Measurements from ENCODE around the gene RSL1D1.
"Not testable (repeated sequence)": the region's sequence is repeated elsewhere in the genome, so short reads cannot be mapped to it uniquely, and the experiment has no call there.

The RSL1D1 gene

GRCh38 chr16:11797166-11797956 lies 54.0 kb downstream of the RSL1D1 start, which contains the start of gene ZC3H7A:
TSS of gene ZC3H7A (minus strand) at chr16:11797258. CDS start at chr16:11782354, 14,904 bp downstream.
- peak; percentile 92 for DNase-seq

GRCh38 chr16:11796227-11797165 lies 54.8 kb downstream of the RSL1D1 start:
- peak; percentile 23 for DNase-seq

DNA sequence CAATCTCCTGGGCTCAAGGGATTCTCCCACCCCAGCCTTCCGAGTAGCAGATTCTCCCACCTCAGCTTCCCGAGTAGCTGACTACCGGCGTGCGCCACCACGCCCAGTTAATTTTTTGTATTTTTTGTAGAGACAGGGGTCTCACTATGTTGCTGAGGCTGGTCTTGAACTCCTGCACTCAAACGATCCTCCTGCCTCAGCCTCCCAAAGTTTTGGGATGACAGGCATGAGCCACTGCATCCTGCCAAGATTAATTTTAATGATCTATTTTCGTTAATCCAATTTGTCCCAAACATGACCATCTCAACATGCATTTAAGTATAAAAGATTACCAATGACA lies 55.5 kb downstream of the RSL1D1 start:
- no peak for DNase-seq

DNA sequence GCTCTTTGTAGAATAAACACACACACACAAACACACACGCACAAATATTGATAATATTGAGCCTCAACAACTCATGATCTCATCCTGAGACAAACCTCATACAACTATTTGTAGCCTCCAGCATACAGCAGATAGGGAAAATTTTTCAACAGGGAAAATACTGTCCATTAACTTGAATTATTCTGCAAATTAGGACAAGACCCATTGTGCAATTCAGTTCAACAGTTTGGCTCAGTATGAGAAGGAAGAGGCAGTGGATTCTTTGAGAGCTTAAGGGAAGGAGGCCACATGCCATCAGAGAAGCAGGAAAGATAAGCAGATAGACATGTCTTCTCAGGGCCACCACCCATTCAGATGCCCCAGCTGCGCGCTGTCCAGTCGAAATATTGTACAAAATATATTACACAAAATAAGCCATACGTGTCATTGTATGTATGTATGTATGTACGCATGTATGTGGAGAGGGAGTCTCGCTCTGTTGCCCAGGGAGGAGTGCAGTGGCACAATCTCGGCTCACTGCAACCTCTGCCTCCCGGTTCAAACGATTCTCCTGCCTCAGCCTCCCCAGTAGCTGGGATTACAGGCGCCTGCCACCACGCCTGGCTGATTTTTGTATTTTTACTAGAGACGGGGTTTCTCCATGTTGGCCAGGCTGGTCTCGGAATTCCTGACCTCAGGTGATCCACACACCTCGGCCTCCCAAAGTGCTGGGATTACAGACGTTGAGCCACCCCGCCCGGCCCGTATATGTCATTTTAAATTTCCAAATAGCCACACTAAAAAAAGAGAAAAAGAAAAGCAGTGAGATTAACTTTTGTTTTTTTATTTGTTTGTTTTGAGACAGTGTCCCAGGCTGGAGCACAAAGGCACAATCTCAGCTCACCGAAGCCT lies 56.1 kb downstream of the RSL1D1 start:
- DNase-seq: no peak

DNA sequence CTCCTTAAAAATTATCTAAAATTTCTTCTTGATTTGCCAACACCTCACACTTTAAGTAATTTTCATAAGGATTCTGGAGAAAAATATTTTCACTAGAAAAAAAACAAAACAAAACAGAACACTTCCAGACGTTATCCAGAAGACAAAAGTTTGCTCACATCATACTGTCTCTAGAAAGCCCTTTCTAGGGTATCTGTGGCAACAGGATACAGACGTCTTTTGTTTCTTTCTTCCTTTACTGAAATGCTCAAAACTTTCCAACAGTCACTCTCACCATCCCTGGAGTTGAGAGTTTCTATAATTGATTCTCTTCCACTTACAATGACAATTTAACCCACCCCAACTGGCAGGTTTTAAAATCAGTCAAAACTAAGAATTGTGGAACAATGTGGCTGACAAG lies 56.9 kb downstream of the RSL1D1 start:
- no peak for DNase-seq

DNA sequence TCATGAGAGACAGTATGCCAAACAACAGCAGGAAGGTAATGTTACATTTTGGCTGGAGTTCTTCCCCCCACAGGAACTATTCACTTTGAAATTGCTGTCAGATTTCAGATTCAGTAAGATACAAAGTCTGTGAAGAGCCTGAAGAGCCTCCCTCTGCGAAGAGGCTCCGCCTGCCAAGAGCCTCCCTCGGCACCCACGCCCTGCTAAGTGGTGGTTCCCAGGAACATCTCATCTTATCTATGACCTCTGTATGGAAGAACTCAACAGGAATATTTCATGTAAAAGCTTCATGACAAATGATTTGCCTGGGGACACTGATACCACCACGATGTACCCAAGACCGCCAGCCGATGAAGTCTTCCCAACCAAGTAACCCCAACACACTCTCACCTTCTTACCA lies 57.5 kb downstream of the RSL1D1 start:
- DNase-seq: no peak

GRCh38 chr16:11792410-11793241 lies 58.7 kb downstream of the RSL1D1 start:
- no peak for DNase-seq

DNA sequence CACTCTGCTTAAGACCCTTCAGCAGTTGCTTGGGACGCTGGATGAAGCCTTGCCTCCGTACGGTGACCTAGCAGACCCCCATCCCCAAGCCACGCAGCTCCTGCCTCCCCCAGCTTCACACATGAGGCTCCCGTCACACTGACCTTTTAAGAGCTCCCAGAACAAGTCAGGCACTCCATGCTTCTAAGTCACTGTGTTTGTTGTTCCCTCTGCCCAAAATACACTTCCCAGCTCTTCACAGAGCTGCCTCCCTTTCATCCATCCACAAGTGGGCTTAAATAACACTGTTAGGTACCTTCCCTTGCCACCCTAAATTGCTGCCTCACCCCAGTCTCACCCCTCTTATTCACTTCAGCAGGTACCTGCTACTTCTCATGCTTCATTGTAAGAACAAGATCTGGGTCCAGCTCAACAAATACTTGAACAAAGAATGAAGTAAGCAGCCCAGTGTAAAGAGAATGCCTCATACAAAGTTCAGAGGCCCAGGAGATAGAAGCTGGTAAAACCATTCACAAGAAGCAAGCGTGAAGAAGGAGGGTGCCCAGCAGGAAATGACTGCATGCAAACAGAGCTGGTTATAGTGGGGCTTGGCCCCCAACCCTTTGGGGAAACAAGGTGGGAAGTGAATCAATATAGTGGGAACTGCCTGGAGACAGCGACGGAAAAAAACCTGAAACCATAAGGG lies 60.1 kb downstream of the RSL1D1 start:
- no peak for DNase-seq

GRCh38 chr16:11788914-11789313 lies 62.4 kb downstream of the RSL1D1 start:
- no peak for DNase-seq

- DNase-seq: not testable (repeated sequence)
Observed at GRCh38 chr16:11784980-11785599, 66.3 kb downstream of the RSL1D1 start.

DNA sequence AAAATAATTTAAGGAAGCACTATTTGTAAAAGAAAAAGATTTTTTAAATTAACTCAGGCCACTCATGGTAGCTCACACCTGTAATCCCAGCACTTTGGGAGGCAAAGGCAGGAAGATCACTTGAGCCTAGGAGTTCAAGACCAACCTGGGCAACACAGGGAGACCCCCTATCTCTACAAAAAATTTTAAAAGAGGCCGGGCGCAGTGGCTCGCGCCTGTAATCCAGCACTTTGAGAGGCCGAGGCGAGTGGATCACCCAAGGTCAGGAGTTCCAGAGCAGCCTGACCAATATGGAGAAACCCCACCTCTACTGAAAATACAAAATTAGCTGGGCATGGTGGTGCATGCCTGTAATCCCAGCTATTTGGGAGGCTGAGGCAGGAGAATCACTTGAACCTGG lies 67.0 kb downstream of the RSL1D1 start:
- not testable (repeated sequence) for DNase-seq

DNA sequence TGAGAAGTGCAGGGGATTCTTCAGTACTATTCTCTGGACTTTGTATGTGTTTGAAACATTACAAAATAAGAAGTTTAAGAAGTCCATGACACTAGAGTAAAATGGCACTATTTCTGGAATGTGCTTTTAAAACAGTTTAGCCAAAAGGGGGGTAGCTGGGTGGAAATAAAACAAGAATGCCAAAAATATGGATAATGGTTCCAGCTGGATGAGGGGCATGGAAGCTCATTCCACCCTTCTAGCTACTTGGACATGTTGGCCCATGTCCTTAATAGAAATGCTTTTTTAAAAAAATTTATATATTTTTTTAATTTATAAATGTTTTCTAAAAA lies 67.3 kb downstream of the RSL1D1 start:
- no peak for DNase-seq
